HepG2 (cell line): ENCODE data around the gene TGM1. TPM values are rescaled to one million over a fixed set of nuclear protein-coding genes. Genes with fewer than 3 reads are reported as not detected.

Experiments
- ATAC-seq: fragments of 200-7000 bp; cut with Tn5 transposase; 3 replicates; pipeline ENCODE4 v1.9.1; 2020; ENCODE audit warnings: mild to moderate bottlenecking, moderate library complexity
- BruUV-seq: library from RNA; stranded (reverse); fragments of 400-500 nt; replicated peaks from 2 replicates; lab custom pipeline; 2021; lab: Mats Ljungman, UMichigan
- CTCF ChIA-PET: fragments of 300-600 bp; formaldehyde crosslinking; extraction: SDS; loops from one replicate; lab custom pipeline; 2021; ENCODE audit warnings: low total read pairs, inconsistent platforms, low intra/inter-chr PET ratio; lab: Yijun Ruan, JAX
- POLR2A ChIA-PET: fragments of 350-600 bp; sonication (Branson Sonifier 250); formaldehyde crosslinking; loops from one replicate; lab custom pipeline; 2020; ENCODE audit warnings: antibody characterized with exemption, inconsistent platforms; lab: Yijun Ruan, JAX
- DNase-seq: peaks from one replicate; pipeline ENCODE4 v3.0.0-alpha.2; 2015; ENCODE audit warnings: low spot score
- FAIRE-seq: peaks from 3 replicates; lab custom pipeline; 2011; peaks lifted over from hg19 to GRCh38; lab: Jason Lieb, UNC
- H2AFZ ChIP-seq: one replicate; pipeline ENCODE4 v1.6.1; 2011; ENCODE audit warnings: low read length, inconsistent platforms
- H3K27ac ChIP-seq: fragments of 300-600 bp; 3 replicates; pipeline ENCODE4 v1.8.0; 2011; ENCODE audit warnings: mixed run types, mild to moderate bottlenecking, mixed read lengths, low read length, inconsistent platforms; ENCODE audit not compliant: insufficient read depth; ENCODE audit errors: extremely low read length
- H3K27me3 ChIP-seq, 2 experiments: fragments of 200-600 bp in 1 of 2; 2 replicates in 1 of 2; 3 replicates in 1 of 2; pipeline versions ENCODE4 v1.6.0 to v1.8.0; 2011; ENCODE audit warnings: low read length in 2 of 2, mild to moderate bottlenecking in 2 of 2, moderate library complexity in 2 of 2, inconsistent platforms in 1 of 2; ENCODE audit not compliant: insufficient read depth in 2 of 2, control insufficient read depth in 1 of 2
- H3K36me3 ChIP-seq, 2 experiments: fragments of 200-600 bp in 1 of 2; replicated peaks in 1 of 2; 2 replicates in 1 of 2; 3 replicates in 1 of 2; pipeline versions ENCODE4 v1.5.1 to v1.8.0; 2011; ENCODE audit warnings: low read length in 2 of 2, inconsistent platforms in 1 of 2; ENCODE audit not compliant: insufficient read depth in 2 of 2, control insufficient read depth in 1 of 2
- H3K4me1 ChIP-seq: 2 replicates; pipeline ENCODE4 v1.5.1; 2012; ENCODE audit warnings: low read length, inconsistent platforms; ENCODE audit not compliant: insufficient read depth
- H3K4me2 ChIP-seq: 2 replicates; pipeline ENCODE4 v1.6.0; 2011; ENCODE audit warnings: low read depth, low read length, inconsistent platforms
- H3K4me3 ChIP-seq, 3 experiments: fragments of 200-600 bp in 1 of 3; sonication (generic), shearing (Covaris generic) in 1 of 3; replicated peaks in 1 of 3; 2 replicates each; pipeline ENCODE4 v1.5.1; 2011 to 2016; ENCODE audit warnings: low read length in 3 of 3, inconsistent platforms in 2 of 3, low read depth in 2 of 3, mild to moderate bottlenecking in 2 of 3, control low read depth in 1 of 3, mixed read lengths in 1 of 3; ENCODE audit not compliant: insufficient read depth in 1 of 3
- H3K79me2 ChIP-seq: one replicate; pipeline ENCODE4 v1.6.1; 2011; ENCODE audit warnings: low read length, inconsistent platforms; ENCODE audit not compliant: insufficient read depth
- H3K9ac ChIP-seq: 2 replicates; pipeline ENCODE4 v1.6.0; 2011; ENCODE audit warnings: mild to moderate bottlenecking, low read depth, low read length, inconsistent platforms; ENCODE audit not compliant: insufficient read depth
- H3K9me3 ChIP-seq: 2 replicates; pipeline ENCODE4 v1.5.1; 2012; ENCODE audit warnings: mild to moderate bottlenecking, low read length
- H4K20me1 ChIP-seq: 2 replicates; pipeline ENCODE4 v1.6.0; 2011; ENCODE audit warnings: inconsistent platforms, mild to moderate bottlenecking, low read length, moderate library complexity; ENCODE audit not compliant: insufficient read depth
- RELA ChIP-seq: sonication (generic); formaldehyde crosslinking; IDR thresholded peaks from 2 replicates; pipeline ENCODE4 v1.4.0; 2020; ENCODE audit warnings: missing genetic modification reagents
- ZNF296 ChIP-seq: sonication (generic); formaldehyde crosslinking; conservative IDR thresholded peaks from 2 replicates; pipeline ENCODE4 v1.5.0; 2020; ENCODE audit warnings: mild to moderate bottlenecking, missing genetic modification reagents
- WGBS: methylation state at CpG from one replicate; pipeline ENCODE4 v1.1.6; 2017; ENCODE audit warnings: low lambda C conversion rate; 5-methylcytosine and 5-hydroxymethylcytosine counted together
- in situ Hi-C: cut with HindIII; loops from 2 replicates; pipeline ENCODE4 v1.10.0; 2017; ENCODE audit warnings: low pct_unique_long_range_greater_than_20kb; ENCODE audit not compliant: extremely low pct_ligation_motif_present
- intact Hi-C: fragments of 100-400 bp; cut with micrococcal nuclease; formaldehyde crosslinking; loops from one replicate; pipeline ENCODE4 v1.10.0; 2022; ENCODE audit not compliant: unreplicated experiment
- polyA plus RNA-seq, 8 experiments: library from polyadenylated mRNA; depleted of rRNA in 3 of 8; stranded (reverse) in 7 of 8; unstranded in 1 of 8; fragments of >200 nt; fragmentation: Illumina TruSeq in 4 of 8; extraction: Trizol in 4 of 8; gene quantifications; 2 replicates each; pipeline versions ENCODE4 v1.2.1 to v1.2.3, GENCODE V29; 2011 to 2016; ENCODE audit warnings: low read depth in 4 of 8, missing spikeins in 1 of 8, mixed read lengths in 1 of 8; ENCODE audit not compliant: insufficient read depth in 1 of 8
- total RNA-seq, 5 experiments: library from RNA; depleted of rRNA; stranded (reverse); fragments of >200 nt; fragmentation: Illumina TruSeq; extraction: Trizol; gene quantifications; 2 replicates each; pipeline ENCODE4 v1.2.3, GENCODE V29; 2016; ENCODE audit warnings: low read depth in 1 of 5
- TF ChIP-seq, protein P1 (sequence below): sonication (generic); formaldehyde crosslinking; IDR thresholded peaks from 2 replicates; pipeline ENCODE4 v1.4.0; 2020; ENCODE audit warnings: missing genetic modification reagents
- TF ChIP-seq, protein P2 (sequence below): sonication (generic); formaldehyde crosslinking; IDR thresholded peaks from 2 replicates; pipeline ENCODE4 v1.5.0; 2020; ENCODE audit warnings: missing genetic modification reagents, mild to moderate bottlenecking, borderline replicate concordance

TGM1 gene
- total and polyA plus RNA-seq, 2 of the 13 experiments (the other 11 are each of a cell fraction or from before 2014, with no cell fraction given): 3.2 to 10.6 TPM

DNA sequence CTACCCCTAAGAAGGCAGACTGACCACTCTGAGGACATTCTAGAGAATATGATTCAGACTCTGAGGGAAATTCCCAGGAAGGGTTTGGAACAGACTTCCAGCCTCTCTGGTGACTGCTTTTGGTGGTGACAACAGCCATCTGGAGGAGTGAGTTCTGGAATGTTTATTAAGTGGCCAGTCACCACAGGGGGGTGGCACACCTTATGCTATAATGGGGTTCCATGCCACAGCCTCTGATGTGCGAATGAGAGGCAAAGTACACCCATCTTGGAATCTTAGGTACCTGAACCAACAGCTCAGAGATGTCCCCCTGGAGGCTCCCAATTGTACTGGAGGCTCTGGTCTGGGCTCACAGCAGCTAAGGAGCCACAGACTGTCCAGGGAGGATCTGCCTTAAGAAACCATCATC lies 11.1 kb downstream of the TGM1 start (continued):
- TF ChIP-seq, protein P1, sequence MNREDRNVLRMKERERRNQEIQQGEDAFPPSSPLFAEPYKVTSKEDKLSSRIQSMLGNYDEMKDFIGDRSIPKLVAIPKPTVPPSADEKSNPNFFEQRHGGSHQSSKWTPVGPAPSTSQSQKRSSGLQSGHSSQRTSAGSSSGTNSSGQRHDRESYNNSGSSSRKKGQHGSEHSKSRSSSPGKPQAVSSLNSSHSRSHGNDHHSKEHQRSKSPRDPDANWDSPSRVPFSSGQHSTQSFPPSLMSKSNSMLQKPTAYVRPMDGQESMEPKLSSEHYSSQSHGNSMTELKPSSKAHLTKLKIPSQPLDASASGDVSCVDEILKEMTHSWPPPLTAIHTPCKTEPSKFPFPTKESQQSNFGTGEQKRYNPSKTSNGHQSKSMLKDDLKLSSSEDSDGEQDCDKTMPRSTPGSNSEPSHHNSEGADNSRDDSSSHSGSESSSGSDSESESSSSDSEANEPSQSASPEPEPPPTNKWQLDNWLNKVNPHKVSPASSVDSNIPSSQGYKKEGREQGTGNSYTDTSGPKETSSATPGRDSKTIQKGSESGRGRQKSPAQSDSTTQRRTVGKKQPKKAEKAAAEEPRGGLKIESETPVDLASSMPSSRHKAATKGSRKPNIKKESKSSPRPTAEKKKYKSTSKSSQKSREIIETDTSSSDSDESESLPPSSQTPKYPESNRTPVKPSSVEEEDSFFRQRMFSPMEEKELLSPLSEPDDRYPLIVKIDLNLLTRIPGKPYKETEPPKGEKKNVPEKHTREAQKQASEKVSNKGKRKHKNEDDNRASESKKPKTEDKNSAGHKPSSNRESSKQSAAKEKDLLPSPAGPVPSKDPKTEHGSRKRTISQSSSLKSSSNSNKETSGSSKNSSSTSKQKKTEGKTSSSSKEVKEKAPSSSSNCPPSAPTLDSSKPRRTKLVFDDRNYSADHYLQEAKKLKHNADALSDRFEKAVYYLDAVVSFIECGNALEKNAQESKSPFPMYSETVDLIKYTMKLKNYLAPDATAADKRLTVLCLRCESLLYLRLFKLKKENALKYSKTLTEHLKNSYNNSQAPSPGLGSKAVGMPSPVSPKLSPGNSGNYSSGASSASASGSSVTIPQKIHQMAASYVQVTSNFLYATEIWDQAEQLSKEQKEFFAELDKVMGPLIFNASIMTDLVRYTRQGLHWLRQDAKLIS (CRISPR knock-in tag): 0 out of 2 replicates have a peak, but pooled peaks have one; percentile 25
- no peak for TF ChIP-seq ZNF296

DNA sequence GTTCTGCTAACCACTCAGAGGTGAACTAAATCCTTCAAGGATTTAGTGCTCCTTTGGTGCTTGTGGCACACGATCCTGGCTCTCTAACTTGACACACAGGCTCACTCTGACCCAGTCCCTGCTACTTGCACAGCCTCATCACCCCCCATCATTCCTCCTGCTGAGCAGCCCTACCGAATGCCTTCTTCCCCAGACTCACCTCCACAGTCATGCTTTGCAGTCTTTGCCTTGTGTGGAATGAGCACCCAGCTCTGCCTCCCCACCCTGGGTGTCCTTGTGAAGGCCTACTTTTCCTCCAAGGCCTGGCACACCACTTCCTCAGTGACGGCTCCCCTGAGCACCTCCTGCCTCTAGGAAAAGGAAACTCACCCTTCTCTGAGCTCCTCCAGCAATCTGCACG lies 12.6 kb downstream of the TGM1 start:
- no peak overlapping the region for H3K4me3 ChIP-seq
- no peak for DNase-seq
- TF ChIP-seq, protein P2, sequence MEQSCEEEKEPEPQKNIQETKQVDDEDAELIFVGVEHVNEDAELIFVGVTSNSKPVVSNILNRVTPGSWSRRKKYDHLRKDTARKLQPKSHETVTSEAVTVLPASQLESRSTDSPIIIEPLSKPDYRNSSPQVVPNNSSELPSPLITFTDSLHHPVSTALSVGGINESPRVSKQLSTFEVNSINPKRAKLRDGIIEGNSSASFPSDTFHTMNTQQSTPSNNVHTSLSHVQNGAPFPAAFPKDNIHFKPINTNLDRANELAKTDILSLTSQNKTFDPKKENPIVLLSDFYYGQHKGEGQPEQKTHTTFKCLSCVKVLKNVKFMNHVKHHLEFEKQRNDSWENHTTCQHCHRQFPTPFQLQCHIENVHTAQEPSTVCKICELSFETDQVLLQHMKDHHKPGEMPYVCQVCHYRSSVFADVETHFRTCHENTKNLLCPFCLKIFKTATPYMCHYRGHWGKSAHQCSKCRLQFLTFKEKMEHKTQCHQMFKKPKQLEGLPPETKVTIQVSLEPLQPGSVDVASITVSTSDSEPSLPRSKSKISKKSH (CRISPR knock-in tag): 0 out of 2 replicates have a peak, but pooled peaks have one; percentile 28
- TF ChIP-seq RELA: no peak
- TF ChIP-seq, all 625 proteins: peak for 1
- Histone ChIP-seq H3K4me2 (no peak overlapping the region), H4K20me1 (no peaks in the 10 kb centered on the region), H3K27me3 (no peaks in the 10 kb centered on the region), H3K27ac (no peak overlapping the region), H3K9ac (no peak overlapping the region), H3K36me3 (peaks cover 0 to 1% of the 10 kb centered on the region in 2 experiments; a peak in 1 of 5 replicates), H3K4me1 (peaks cover 21% of the 10 kb centered on the region), H3K9me3 (no peaks in the 10 kb centered on the region), H3K79me2 (no peaks in the 10 kb centered on the region), H2AFZ (no peak overlapping the region)
- WGBS: 71% methylated on average over 4 of the region's 4 CpGs
- in situ Hi-C loops: no loop called here
- no peak for FAIRE-seq
- CTCF ChIA-PET: no interaction called here
- no TSS peak for BruUV-seq
- POLR2A ChIA-PET: interaction anchor here (3.0 to 13.2 kb wide), 5 partner anchors 8 to 57 kb away, joined by 21 to 254 read pairs (median 41); partner anchors contain the start of genes CIDEB, DHRS1, NOP9 and RABGGTA
- intact Hi-C loops: no loop called here
- ATAC-seq: no peak
